Skeletal muscle tissue (tissue), 4 donors: Measurements from ENCODE around the gene LENEP. TPM values are rescaled to one million over a fixed set of nuclear protein-coding genes. Genes with fewer than 3 reads are reported as not detected.

ENCODE experiments used
- H3K27ac ChIP-seq: one replicate; pipeline ENCODE4 v1.7.0; 2013; ENCODE audit warnings: mild to moderate bottlenecking, low read depth, low read length, inconsistent platforms
- H3K27me3 ChIP-seq, 3 donors: one replicate each; pipeline ENCODE4 v1.7.0; 2013; ENCODE audit warnings: low read length in 3 of 3; ENCODE audit not compliant: control insufficient read depth in 3 of 3, insufficient read depth in 3 of 3
- H3K36me3 ChIP-seq, 3 donors: one replicate each; pipeline ENCODE4 v1.7.0; 2013; ENCODE audit warnings: low read length in 3 of 3; ENCODE audit not compliant: control insufficient read depth in 3 of 3, insufficient read depth in 3 of 3
- H3K4me1 ChIP-seq, 3 donors: one replicate each; pipeline ENCODE4 v1.7.0; 2013; ENCODE audit warnings: low read length in 3 of 3, mild to moderate bottlenecking in 3 of 3; ENCODE audit not compliant: control insufficient read depth in 3 of 3, insufficient read depth in 3 of 3
- H3K4me3 ChIP-seq, 3 donors: one replicate each; pipeline ENCODE4 v1.7.0; 2013; ENCODE audit warnings: low read length in 3 of 3
- H3K9ac ChIP-seq, 3 donors: one replicate each; pipeline ENCODE4 v1.7.0; 2013; ENCODE audit warnings: low read length in 3 of 3, mild to moderate bottlenecking in 3 of 3, moderate library complexity in 2 of 3, low read depth in 1 of 3
- H3K9me3 ChIP-seq, 3 donors: one replicate each; pipeline ENCODE4 v1.7.0; 2013; ENCODE audit warnings: low read length in 3 of 3; ENCODE audit not compliant: control insufficient read depth in 3 of 3
- total RNA-seq: library from RNA; depleted of rRNA; stranded (reverse); fragments of >200 nt; gene quantifications from one replicate; pipeline ENCODE4 v1.2.3, GENCODE V29; 2014
- donor health status: Osteomylitis.

The LENEP gene
- total RNA-seq, 1 donor from 2014 or later: not detected

- H3K4me3 ChIP-seq: no peak overlapping the region
- peaks cover 29 to 58% (median 38%) of the 10 kb centered on the region in 3 donors for H3K4me1 ChIP-seq
- H3K9ac ChIP-seq: peak overlapping the region in 1 of 3 donors; percentile 46
- peaks cover 12 to 21% (median 13%) of the 10 kb centered on the region in 3 donors for H3K36me3 ChIP-seq
- no peaks in the 10 kb centered on the region for H3K27me3 ChIP-seq
- H3K9me3 ChIP-seq: no peaks in the 10 kb centered on the region
- peak overlapping the region; percentile 25 for H3K27ac ChIP-seq
Observed at GRCh38 chr1:155015527-155016230, 22.3 kb downstream of the LENEP start.

- H3K4me1 ChIP-seq: peaks cover 29 to 51% (median 38%) of the 10 kb centered on the region in 3 donors
- no peaks in the 10 kb centered on the region for H3K9me3 ChIP-seq
- H3K9ac ChIP-seq: peak overlapping the region; percentile 46 to 80 (median 73)
- peaks cover 12 to 21% (median 13%) of the 10 kb centered on the region in 3 donors for H3K36me3 ChIP-seq
- no peaks in the 10 kb centered on the region for H3K27me3 ChIP-seq
- H3K27ac ChIP-seq: peak overlapping the region; percentile 91
- peak overlapping the region in 1 of 3 donors; percentile 74 for H3K4me3 ChIP-seq
Observed at GRCh38 chr1:155016231-155016831, 22.9 kb downstream of the LENEP start.

GRCh38 chr1:155017041-155017945 is 23.9 kb downstream of the LENEP start:
- Histone ChIP-seq H3K4me1 (peaks cover 21 to 42% (median 30%) of the 10 kb centered on the region in 3 donors), H3K9ac (peak overlapping the region; percentile 46 to 80 (median 73)), H3K27ac (peak overlapping the region; percentile 91), H3K36me3 (peaks cover 12 to 21% (median 13%) of the 10 kb centered on the region in 3 donors), H3K4me3 (peak overlapping the region; percentile 48 to 74 (median 73)), H3K27me3 (no peaks in the 10 kb centered on the region), H3K9me3 (no peaks in the 10 kb centered on the region)

GRCh38 chr1:155017946-155018316 is 24.5 kb downstream of the LENEP start:
- no peaks in the 10 kb centered on the region for H3K9me3 ChIP-seq
- H3K4me1 ChIP-seq: peaks cover 19 to 36% (median 23%) of the 10 kb centered on the region in 3 donors
- peak overlapping the region; percentile 46 to 80 (median 51) for H3K9ac ChIP-seq
- peaks cover 12 to 21% (median 13%) of the 10 kb centered on the region in 3 donors for H3K36me3 ChIP-seq
- H3K27ac ChIP-seq: peak overlapping the region; percentile 91
- peak overlapping the region; percentile 48 to 74 (median 73) for H3K4me3 ChIP-seq
- no peaks in the 10 kb centered on the region for H3K27me3 ChIP-seq

GRCh38 chr1:155018617-155019348 is 25.4 kb downstream of the LENEP start:
- no peak overlapping the region for H3K27ac ChIP-seq
- no peaks in the 10 kb centered on the region for H3K27me3 ChIP-seq
- peaks cover 14 to 31% (median 18%) of the 10 kb centered on the region in 3 donors for H3K4me1 ChIP-seq
- H3K4me3 ChIP-seq: no peak overlapping the region
- H3K9me3 ChIP-seq: no peaks in the 10 kb centered on the region
- H3K36me3 ChIP-seq: peaks cover 11 to 20% (median 13%) of the 10 kb centered on the region in 3 donors
- H3K9ac ChIP-seq: no peak overlapping the region

GRCh38 chr1:155019377-155020245 is 26.2 kb downstream of the LENEP start:
- Histone ChIP-seq H3K36me3 (peaks cover 3 to 16% (median 13%) of the 10 kb centered on the region in 3 donors), H3K9ac (no peak overlapping the region), H3K4me1 (peaks cover 14 to 31% (median 15%) of the 10 kb centered on the region in 3 donors), H3K27ac (no peak overlapping the region), H3K27me3 (no peaks in the 10 kb centered on the region), H3K9me3 (no peaks in the 10 kb centered on the region), H3K4me3 (no peak overlapping the region)

- Histone ChIP-seq H3K4me1 (peaks cover 6 to 16% (median 7%) of the 10 kb centered on the region in 3 donors), H3K27ac (no peak overlapping the region), H3K27me3 (no peaks in the 10 kb centered on the region), H3K4me3 (no peak overlapping the region), H3K36me3 (no peaks in the 10 kb centered on the region), H3K9ac (peak overlapping the region in 1 of 3 donors; percentile 35), H3K9me3 (no peaks in the 10 kb centered on the region)
Observed at GRCh38 chr1:155022136-155022926, 28.9 kb downstream of the LENEP start.

GRCh38 chr1:155022927-155023236 is 29.5 kb downstream of the LENEP start:
- no peak overlapping the region for H3K27ac ChIP-seq

More at GRCh38 chr1:155022927-155023236, 29.5 kb downstream of the LENEP start:
- H3K36me3 ChIP-seq: no peaks in the 10 kb centered on the region
- no peak overlapping the region for H3K4me3 ChIP-seq
- no peaks in the 10 kb centered on the region for H3K9me3 ChIP-seq
- peaks cover 2 to 10% (median 3%) of the 10 kb centered on the region in 3 donors for H3K4me1 ChIP-seq
- peak overlapping the region in 1 of 3 donors; percentile 35 for H3K9ac ChIP-seq
- H3K27me3 ChIP-seq: no peaks in the 10 kb centered on the region
